Measurements from ENCODE around the gene PTPRN2. TPM values are rescaled to one million over a fixed set of nuclear protein-coding genes. Genes with fewer than 3 reads are reported as not detected.

PTPRN2 gene
- total RNA-seq, 1 experiment from 2014 or later = 1.1 TPM

DNA sequence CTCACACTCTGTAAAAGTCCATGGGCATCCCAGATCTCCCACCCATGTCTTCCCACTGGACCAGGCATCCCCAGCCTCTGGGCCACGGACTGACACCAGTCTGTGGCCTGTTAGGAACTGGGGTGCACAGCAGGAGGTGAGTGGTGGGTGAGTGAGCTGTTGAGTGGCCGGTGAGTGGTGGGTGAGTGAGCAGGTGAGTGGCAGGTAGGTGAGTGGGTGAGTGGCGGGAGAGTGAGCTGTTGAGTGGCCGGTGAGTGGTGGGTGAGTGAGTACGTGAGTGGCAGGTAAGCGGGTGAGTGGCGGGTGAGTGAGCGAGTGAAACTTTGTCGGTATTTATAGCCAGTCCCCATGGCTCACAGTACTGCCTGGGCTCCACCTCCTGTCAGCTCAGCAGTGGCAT is 779.6 kb downstream of the PTPRN2 start:
- Histone ChIP-seq H3K4me1 (ENCODE audit: control insufficient read depth, insufficient read depth, low read length) (no peaks in the 10 kb centered on the region), H3K27ac (ENCODE audit: low read length) (no peak overlapping the region), H3K4me3 (ENCODE audit: low read depth in 2 of 2, low read length in 2 of 2) (no peak overlapping the region), H3K27me3 (ENCODE audit: control insufficient read depth, insufficient read depth, low read length) (peaks cover 2% of the 10 kb centered on the region; the same call in 1 of the 2 replicates), H3K9me3 (ENCODE audit: control insufficient read depth, insufficient read depth, low read depth, low read length) (peaks cover 5% of the 10 kb centered on the region; the same call in 1 of the 2 replicates), H3K36me3 (ENCODE audit: control insufficient read depth, insufficient read depth, low read length) (no peaks in the 10 kb centered on the region)
- in situ Hi-C loops (cut with HindIII; ENCODE audit: low pct_unique_long_range_greater_than_20kb, low sequenced_read_pairs) = no loop called here
- no peak for TF ChIP-seq TCF7L2 (IDR thresholded peaks at IDR 0.05; ENCODE audit: low read depth, low read length)
- TF ChIP-seq POLR2AphosphoS5 (IDR thresholded peaks at IDR 0.05; ENCODE audit: low read depth, low read length) = no peak
- TF ChIP-seq, protein P1, sequence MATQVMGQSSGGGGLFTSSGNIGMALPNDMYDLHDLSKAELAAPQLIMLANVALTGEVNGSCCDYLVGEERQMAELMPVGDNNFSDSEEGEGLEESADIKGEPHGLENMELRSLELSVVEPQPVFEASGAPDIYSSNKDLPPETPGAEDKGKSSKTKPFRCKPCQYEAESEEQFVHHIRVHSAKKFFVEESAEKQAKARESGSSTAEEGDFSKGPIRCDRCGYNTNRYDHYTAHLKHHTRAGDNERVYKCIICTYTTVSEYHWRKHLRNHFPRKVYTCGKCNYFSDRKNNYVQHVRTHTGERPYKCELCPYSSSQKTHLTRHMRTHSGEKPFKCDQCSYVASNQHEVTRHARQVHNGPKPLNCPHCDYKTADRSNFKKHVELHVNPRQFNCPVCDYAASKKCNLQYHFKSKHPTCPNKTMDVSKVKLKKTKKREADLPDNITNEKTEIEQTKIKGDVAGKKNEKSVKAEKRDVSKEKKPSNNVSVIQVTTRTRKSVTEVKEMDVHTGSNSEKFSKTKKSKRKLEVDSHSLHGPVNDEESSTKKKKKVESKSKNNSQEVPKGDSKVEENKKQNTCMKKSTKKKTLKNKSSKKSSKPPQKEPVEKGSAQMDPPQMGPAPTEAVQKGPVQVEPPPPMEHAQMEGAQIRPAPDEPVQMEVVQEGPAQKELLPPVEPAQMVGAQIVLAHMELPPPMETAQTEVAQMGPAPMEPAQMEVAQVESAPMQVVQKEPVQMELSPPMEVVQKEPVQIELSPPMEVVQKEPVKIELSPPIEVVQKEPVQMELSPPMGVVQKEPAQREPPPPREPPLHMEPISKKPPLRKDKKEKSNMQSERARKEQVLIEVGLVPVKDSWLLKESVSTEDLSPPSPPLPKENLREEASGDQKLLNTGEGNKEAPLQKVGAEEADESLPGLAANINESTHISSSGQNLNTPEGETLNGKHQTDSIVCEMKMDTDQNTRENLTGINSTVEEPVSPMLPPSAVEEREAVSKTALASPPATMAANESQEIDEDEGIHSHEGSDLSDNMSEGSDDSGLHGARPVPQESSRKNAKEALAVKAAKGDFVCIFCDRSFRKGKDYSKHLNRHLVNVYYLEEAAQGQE (IDR thresholded peaks at IDR 0.05; ENCODE audit: insufficient read depth in 1 of 2, low read depth in 2 of 2, low read length in 1 of 2) = no peak
- no peak for TF ChIP-seq SIN3A (IDR thresholded peaks at IDR 0.05; ENCODE audit: borderline replicate concordance, insufficient read depth, low read depth, low read length)
- TF ChIP-seq, protein P2, sequence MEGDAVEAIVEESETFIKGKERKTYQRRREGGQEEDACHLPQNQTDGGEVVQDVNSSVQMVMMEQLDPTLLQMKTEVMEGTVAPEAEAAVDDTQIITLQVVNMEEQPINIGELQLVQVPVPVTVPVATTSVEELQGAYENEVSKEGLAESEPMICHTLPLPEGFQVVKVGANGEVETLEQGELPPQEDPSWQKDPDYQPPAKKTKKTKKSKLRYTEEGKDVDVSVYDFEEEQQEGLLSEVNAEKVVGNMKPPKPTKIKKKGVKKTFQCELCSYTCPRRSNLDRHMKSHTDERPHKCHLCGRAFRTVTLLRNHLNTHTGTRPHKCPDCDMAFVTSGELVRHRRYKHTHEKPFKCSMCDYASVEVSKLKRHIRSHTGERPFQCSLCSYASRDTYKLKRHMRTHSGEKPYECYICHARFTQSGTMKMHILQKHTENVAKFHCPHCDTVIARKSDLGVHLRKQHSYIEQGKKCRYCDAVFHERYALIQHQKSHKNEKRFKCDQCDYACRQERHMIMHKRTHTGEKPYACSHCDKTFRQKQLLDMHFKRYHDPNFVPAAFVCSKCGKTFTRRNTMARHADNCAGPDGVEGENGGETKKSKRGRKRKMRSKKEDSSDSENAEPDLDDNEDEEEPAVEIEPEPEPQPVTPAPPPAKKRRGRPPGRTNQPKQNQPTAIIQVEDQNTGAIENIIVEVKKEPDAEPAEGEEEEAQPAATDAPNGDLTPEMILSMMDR (IDR thresholded peaks at IDR 0.05) = no peak
- ATAC-seq (no peak), DNase-seq (ENCODE audit: low read depth, low spot score) (no peak)
- no TSS peak for BruUV-seq (replicated peaks)
- CTCF ChIA-PET = no interaction called here
- intact Hi-C loops (cut with micrococcal nuclease; ENCODE audit: unreplicated experiment) = no loop called here
- POLR2A ChIA-PET = no interaction called here

DNA sequence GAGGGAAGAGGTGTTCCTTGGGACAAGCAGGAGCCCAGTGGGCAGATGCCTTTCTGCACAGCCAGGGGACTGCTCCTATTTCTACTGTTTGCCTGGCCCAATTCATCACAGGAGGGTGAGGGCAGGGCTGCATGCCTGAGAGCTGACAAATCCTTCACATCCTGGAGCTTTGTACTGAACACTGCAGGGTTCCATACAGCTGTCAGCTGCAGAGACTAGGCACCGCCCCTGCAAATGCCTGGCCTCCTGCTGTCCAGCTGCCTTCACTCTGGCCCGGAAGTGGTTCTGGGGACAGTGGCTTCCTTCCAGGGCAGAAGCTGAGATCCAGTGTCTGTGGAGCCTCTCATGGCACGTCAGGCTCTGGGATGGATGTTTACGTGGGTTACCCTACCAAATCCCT is 780.1 kb downstream of the PTPRN2 start:
- intact Hi-C loops (cut with micrococcal nuclease; ENCODE audit: unreplicated experiment) (no loop called here), in situ Hi-C loops (cut with HindIII; ENCODE audit: low pct_unique_long_range_greater_than_20kb, low sequenced_read_pairs) (no loop called here)
- Histone ChIP-seq H3K4me1 (ENCODE audit: control insufficient read depth, insufficient read depth, low read length) (no peaks in the 10 kb centered on the region), H3K27ac (ENCODE audit: low read length) (no peak overlapping the region), H3K4me3 (ENCODE audit: low read depth in 2 of 2, low read length in 2 of 2) (no peak overlapping the region), H3K9me3 (ENCODE audit: control insufficient read depth, insufficient read depth, low read depth, low read length) (peaks cover 5% of the 10 kb centered on the region; the same call in 1 of the 2 replicates), H3K36me3 (ENCODE audit: control insufficient read depth, insufficient read depth, low read length) (no peaks in the 10 kb centered on the region), H3K27me3 (ENCODE audit: control insufficient read depth, insufficient read depth, low read length) (peaks cover 2% of the 10 kb centered on the region; the same call in 1 of the 2 replicates)
- DNase-seq (ENCODE audit: low read depth, low spot score) = no peak
- peak; percentile 74 for ATAC-seq
- no TSS peak for BruUV-seq (replicated peaks)
- ChIA-PET CTCF (no interaction called here), POLR2A (no interaction called here)
- TF ChIP-seq SIN3A (IDR thresholded peaks at IDR 0.05; ENCODE audit: borderline replicate concordance, insufficient read depth, low read depth, low read length) (no peak), POLR2AphosphoS5 (IDR thresholded peaks at IDR 0.05; ENCODE audit: low read depth, low read length) (no peak), TCF7L2 (IDR thresholded peaks at IDR 0.05; ENCODE audit: low read depth, low read length) (no peak)
- TF ChIP-seq, protein P2 (IDR thresholded peaks at IDR 0.05) = no peak
